ENCODE results near the gene DTWD2. TPM values are rescaled to one million over a fixed set of nuclear protein-coding genes. Genes with fewer than 3 reads are reported as not detected.

Gene DTWD2
- total and polyA plus RNA-seq, 8 donors, result 0.65 to 62.6 (median 5.5) TPM

GRCh38 chr5:118802335-118802734 lies 186.0 kb downstream of the DTWD2 start:
- no peaks in the 10 kb centered on the region for H3K4me1 ChIP-seq
- DNase-seq, result no peak
- no peak overlapping the region for H3K27ac ChIP-seq
- H3K36me3 ChIP-seq, result no peaks in the 10 kb centered on the region
- H3K27me3 ChIP-seq, result no peaks in the 10 kb centered on the region
- 80 to 89% (median 84%) methylated on average over 2 of the region's 2 CpGs for WGBS, 5 donors
- TF ChIP-seq POLR2A (IDR thresholded peaks at IDR 0.05) (no peak), CTCF (IDR thresholded peaks at IDR 0.05) (no peak), EP300 (IDR thresholded peaks at IDR 0.05) (no peak), POLR2AphosphoS5 (IDR thresholded peaks at IDR 0.05) (no peak)
- H3K9me3 ChIP-seq, result no peaks in the 10 kb centered on the region
- H3K4me3 ChIP-seq, result no peak overlapping the region
- intact Hi-C loops (cut with DNase I; ENCODE audit: low total_unique reads), result no loop called here

GRCh38 chr5:118796081-118796480 lies 192.3 kb downstream of the DTWD2 start:
- Histone ChIP-seq H3K4me1 (peaks cover 0 to 12% (median 3%) of the 10 kb centered on the region in 4 donors), H3K36me3 (no peaks in the 10 kb centered on the region), H3K4me3 (no peak overlapping the region), H3K27me3 (no peaks in the 10 kb centered on the region), H3K9me3 (no peaks in the 10 kb centered on the region), H3K27ac (no peak overlapping the region)
- no peak for TF ChIP-seq POLR2A (IDR thresholded peaks at IDR 0.05)
- no peak for TF ChIP-seq EP300 (IDR thresholded peaks at IDR 0.05)
- TF ChIP-seq CTCF (IDR thresholded peaks at IDR 0.05), result no peak
- no peak for TF ChIP-seq POLR2AphosphoS5 (IDR thresholded peaks at IDR 0.05)
- intact Hi-C loops (cut with DNase I; ENCODE audit: low total_unique reads), result no loop called here
- DNase-seq, result no peak
- WGBS, 5 donors, result 64 to 77% (median 70%) methylated on average over 3 of the region's 3 CpGs

GRCh38 chr5:118794281-118794680 lies 194.1 kb downstream of the DTWD2 start:
- Histone ChIP-seq H3K27me3 (no peaks in the 10 kb centered on the region), H3K4me3 (no peak overlapping the region), H3K4me1 (peaks cover 0 to 15% (median 3%) of the 10 kb centered on the region in 4 donors), H3K36me3 (no peaks in the 10 kb centered on the region), H3K27ac (no peak overlapping the region), H3K9me3 (no peaks in the 10 kb centered on the region)
- intact Hi-C loops (cut with DNase I; ENCODE audit: low total_unique reads), result no loop called here
- DNase-seq, result no peak
- 73 to 88% (median 79%) methylated on average over 3 of the region's 3 CpGs for WGBS, 5 donors
- TF ChIP-seq POLR2A (IDR thresholded peaks at IDR 0.05) (no peak), POLR2AphosphoS5 (IDR thresholded peaks at IDR 0.05) (no peak), EP300 (IDR thresholded peaks at IDR 0.05) (no peak), CTCF (IDR thresholded peaks at IDR 0.05) (no peak)

DNA sequence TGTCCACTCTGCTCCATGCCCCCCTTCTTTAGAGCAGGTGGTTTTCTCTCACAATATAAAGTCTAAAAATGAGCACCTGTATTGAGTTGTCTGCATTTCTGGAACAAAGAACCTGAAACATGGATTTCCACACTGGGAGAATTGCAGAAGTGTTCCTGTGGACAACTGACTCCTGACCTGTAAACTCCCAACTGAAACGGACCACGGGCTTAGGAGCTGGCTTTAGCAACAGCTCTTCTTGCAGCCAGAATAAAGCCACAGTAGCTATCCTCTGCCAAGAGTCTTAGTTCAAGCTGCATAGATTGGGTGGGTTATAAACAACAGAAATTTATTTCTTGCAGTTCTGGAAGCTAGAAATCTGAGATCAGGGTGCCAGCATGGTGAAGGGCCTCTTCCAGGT lies 194.7 kb downstream of the DTWD2 start:
- intact Hi-C loops (cut with DNase I; ENCODE audit: low total_unique reads), result no loop called here
- Histone ChIP-seq H3K27me3 (no peaks in the 10 kb centered on the region), H3K36me3 (no peaks in the 10 kb centered on the region), H3K4me3 (no peak overlapping the region), H3K9me3 (no peaks in the 10 kb centered on the region), H3K4me1 (peaks cover 0 to 15% (median 3%) of the 10 kb centered on the region in 4 donors), H3K27ac (no peak overlapping the region)
- no peak for DNase-seq
- WGBS, 5 donors, result 17 to 54% (median 42%) methylated on average over 2 of the region's 2 CpGs
- TF ChIP-seq CTCF (IDR thresholded peaks at IDR 0.05) (no peak), POLR2A (IDR thresholded peaks at IDR 0.05) (no peak), POLR2AphosphoS5 (IDR thresholded peaks at IDR 0.05) (no peak), EP300 (IDR thresholded peaks at IDR 0.05) (no peak)
